Sigmoid colon (tissue), 7 donors: ENCODE results near the gene GCH1. TPM values are rescaled to one million over a fixed set of nuclear protein-coding genes. Genes with fewer than 3 reads are reported as not detected.
A peak's percentile ranks its signal among the peaks of the same experiment; 100 is the strongest.
"Not testable (repeated sequence)": the region's sequence is repeated elsewhere in the genome, so short reads cannot be mapped to it uniquely, and the experiment has no call there.

ENCODE experiments used
- DNase-seq: peaks from one replicate; pipeline ENCODE4 v3.0.0-alpha.2; 2019
- H3K27ac ChIP-seq, 4 donors: fragments of 200-600 bp; sonication (generic); one replicate each; pipeline ENCODE4 v1.5.1; 2016 to 2019; ENCODE audit warnings: mild to moderate bottlenecking in 1 of 4
- H3K27me3 ChIP-seq, 3 donors: fragments of 200-600 bp; sonication (generic); one replicate each; pipeline ENCODE4 v1.5.1; 2019; ENCODE audit warnings: mild to moderate bottlenecking in 1 of 3
- H3K36me3 ChIP-seq, 4 donors: fragments of 200-600 bp; sonication (generic); one replicate each; pipeline ENCODE4 v1.5.1; 2016 to 2019
- H3K4me1 ChIP-seq, 4 donors: fragments of 200-600 bp; sonication (generic); one replicate each; pipeline ENCODE4 v1.5.1; 2017 to 2019
- H3K4me3 ChIP-seq, 4 donors: fragments of 200-600 bp; sonication (generic); one replicate each; pipeline ENCODE4 v1.5.1; 2017 to 2019; ENCODE audit warnings: mild to moderate bottlenecking in 2 of 4, moderate library complexity in 1 of 4
- H3K9me3 ChIP-seq, 4 donors: fragments of 200-600 bp in 3 of 4; sonication (generic) in 3 of 4; one replicate each; pipeline versions ENCODE4 v1.5.1 to v1.6.1; 2013 to 2019
- EP300 ChIP-seq, 4 donors: sonication (generic); formaldehyde crosslinking; IDR thresholded peaks; one replicate each; pipeline ENCODE4 v1.6.1; 2017; ENCODE audit warnings: antibody characterized with exemption in 4 of 4
- POLR2A ChIP-seq, 2 donors: fragments of 450-650 bp; IDR thresholded peaks; one replicate each; pipeline ENCODE4 v1.6.1; 2016; ENCODE audit warnings: antibody characterized with exemption in 2 of 2, mild to moderate bottlenecking in 2 of 2, moderate library complexity in 2 of 2
- POLR2AphosphoS5 ChIP-seq, 4 donors: sonication (generic); formaldehyde crosslinking; IDR thresholded peaks; one replicate each; pipeline ENCODE4 v1.6.1; 2017; ENCODE audit warnings: antibody characterized with exemption in 4 of 4
- WGBS, 2 donors: extraction: QIAGEN DNeasy Blood & Tissue Kit; methylation state at CpG; one replicate each; pipeline ENCODE4 v1.1.7; 2013; 5-methylcytosine and 5-hydroxymethylcytosine counted together
- intact Hi-C: fragments of 100-400 bp; cut with DNase I; formaldehyde crosslinking; loops from one replicate; pipeline ENCODE4 v1.15.1; 2023
- polyA plus RNA-seq, 3 donors: library from polyadenylated mRNA; stranded (reverse); fragments of 200-250 nt; gene quantifications; one replicate each; pipeline ENCODE4 v1.2.3, GENCODE V29; 2013
- total RNA-seq, 4 donors: library from RNA; depleted of rRNA; stranded (reverse); fragments of >200 nt; gene quantifications; one replicate each; pipeline ENCODE4 v1.1.0, GENCODE V29; 2016
- TF ChIP-seq, protein P1 (sequence below), 4 experiments: fragments of 450-650 bp in 3 of 4; fragments of 200-600 bp in 1 of 4; IDR thresholded peaks; one replicate each; pipeline ENCODE4 v1.5.1; 2016 to 2019; ENCODE audit warnings: antibody characterized with exemption in 4 of 4, mild to moderate bottlenecking in 3 of 4, moderate library complexity in 2 of 4
- donor health status: healthy with polysubstance abuse.
- donor health status: Bipolar disorder and iron deficiency.
- donor health status: healthy.

Gene GCH1
- total and polyA plus RNA-seq, 7 donors = 3.2 to 46.2 (median 8.1) TPM

DNA sequence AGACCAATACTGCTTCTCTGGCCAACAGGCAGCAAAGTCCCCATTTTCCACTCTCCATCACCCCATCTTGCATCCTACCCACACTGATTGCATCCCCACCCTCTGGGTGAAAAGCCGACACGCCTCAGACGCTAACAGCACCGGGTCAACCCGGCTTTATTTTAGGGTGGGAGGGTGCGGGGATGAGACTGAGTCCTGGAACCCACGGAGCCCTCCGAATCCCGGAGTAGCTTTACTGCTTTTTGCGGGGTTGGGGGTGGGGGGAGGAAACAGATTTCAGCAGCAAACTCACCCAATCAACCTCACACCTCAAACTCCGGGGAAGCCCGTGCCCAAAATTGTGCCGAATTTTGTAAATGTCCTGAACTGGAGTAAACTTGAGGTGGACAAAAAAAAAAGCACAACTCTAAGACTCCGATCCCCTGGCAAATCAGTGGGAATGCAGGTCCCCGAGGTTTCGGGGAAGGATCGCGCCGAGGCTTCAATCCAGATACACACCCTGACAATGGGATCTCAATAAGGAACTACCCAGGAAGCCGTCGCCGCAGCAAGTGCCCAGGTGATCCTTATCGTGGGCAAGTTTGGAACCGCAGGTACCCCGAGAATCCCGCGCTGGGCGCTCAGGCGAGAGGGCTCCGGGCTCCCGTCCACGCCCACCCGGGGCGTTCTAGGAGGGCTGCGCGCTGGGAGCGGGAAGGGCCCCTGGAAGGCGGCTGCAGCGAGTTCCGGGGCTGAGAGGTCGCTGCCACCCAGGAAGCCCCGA is 1.1 kb downstream of the GCH1 start:
- intact Hi-C loops = no loop called here
- DNase-seq = peak; percentile 68
- no peaks in the 10 kb centered on the region for H3K9me3 ChIP-seq
- H3K27ac ChIP-seq = peak overlapping the region; percentile 72 to 80 (median 74)
- no peaks in the 10 kb centered on the region for H3K36me3 ChIP-seq
- WGBS, 2 donors = 0 to 1% methylated on average over 42 of the region's 42 CpGs
- peak overlapping the region; percentile 52 to 89 (median 74) for H3K4me3 ChIP-seq
- TF ChIP-seq POLR2AphosphoS5 (IDR thresholded peaks at IDR 0.05) (no peak), POLR2A (IDR thresholded peaks at IDR 0.05) (no peak), EP300 (IDR thresholded peaks at IDR 0.05) (no peak)
- TF ChIP-seq, protein P1, sequence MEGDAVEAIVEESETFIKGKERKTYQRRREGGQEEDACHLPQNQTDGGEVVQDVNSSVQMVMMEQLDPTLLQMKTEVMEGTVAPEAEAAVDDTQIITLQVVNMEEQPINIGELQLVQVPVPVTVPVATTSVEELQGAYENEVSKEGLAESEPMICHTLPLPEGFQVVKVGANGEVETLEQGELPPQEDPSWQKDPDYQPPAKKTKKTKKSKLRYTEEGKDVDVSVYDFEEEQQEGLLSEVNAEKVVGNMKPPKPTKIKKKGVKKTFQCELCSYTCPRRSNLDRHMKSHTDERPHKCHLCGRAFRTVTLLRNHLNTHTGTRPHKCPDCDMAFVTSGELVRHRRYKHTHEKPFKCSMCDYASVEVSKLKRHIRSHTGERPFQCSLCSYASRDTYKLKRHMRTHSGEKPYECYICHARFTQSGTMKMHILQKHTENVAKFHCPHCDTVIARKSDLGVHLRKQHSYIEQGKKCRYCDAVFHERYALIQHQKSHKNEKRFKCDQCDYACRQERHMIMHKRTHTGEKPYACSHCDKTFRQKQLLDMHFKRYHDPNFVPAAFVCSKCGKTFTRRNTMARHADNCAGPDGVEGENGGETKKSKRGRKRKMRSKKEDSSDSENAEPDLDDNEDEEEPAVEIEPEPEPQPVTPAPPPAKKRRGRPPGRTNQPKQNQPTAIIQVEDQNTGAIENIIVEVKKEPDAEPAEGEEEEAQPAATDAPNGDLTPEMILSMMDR (IDR thresholded peaks at IDR 0.05) = no peak
- peaks cover 0 to 15% (median 0%) of the 10 kb centered on the region in 3 donors for H3K27me3 ChIP-seq
- peaks cover 0 to 22% (median 13%) of the 10 kb centered on the region in 4 donors for H3K4me1 ChIP-seq

DNA sequence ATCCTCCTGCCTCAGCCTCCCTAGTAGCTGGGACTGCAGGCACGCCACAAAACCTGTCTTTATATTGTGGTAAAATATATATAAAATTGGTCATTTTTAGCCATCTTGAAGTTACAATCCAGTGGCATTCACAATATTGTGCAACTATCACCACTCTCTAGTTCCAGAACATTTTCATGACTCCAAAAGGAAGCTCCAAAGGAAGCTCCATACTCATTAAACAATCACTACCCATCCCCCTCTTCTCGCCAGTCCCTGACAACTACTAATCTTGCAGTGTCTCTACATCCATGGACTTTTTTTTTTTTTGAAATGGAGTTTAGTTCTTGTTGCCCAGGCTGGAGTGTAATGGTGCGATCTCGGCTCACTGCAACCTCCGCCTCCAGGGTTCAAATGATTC is 3.1 kb downstream of the GCH1 start:
- TF ChIP-seq POLR2AphosphoS5 (IDR thresholded peaks at IDR 0.05) (no peak), EP300 (IDR thresholded peaks at IDR 0.05) (no peak), POLR2A (IDR thresholded peaks at IDR 0.05) (no peak)
- TF ChIP-seq, protein P1 (IDR thresholded peaks at IDR 0.05) = no peak
- H3K9me3 ChIP-seq = no peaks in the 10 kb centered on the region
- peaks cover 0 to 22% (median 13%) of the 10 kb centered on the region in 4 donors for H3K4me1 ChIP-seq
- H3K4me3 ChIP-seq = no peak overlapping the region
- WGBS, 2 donors = 97 to 98% methylated on average over 5 of the region's 5 CpGs
- DNase-seq = no peak
- H3K27ac ChIP-seq = no peak overlapping the region
- no peaks in the 10 kb centered on the region for H3K36me3 ChIP-seq
- peaks cover 0 to 15% (median 0%) of the 10 kb centered on the region in 3 donors for H3K27me3 ChIP-seq
- intact Hi-C loops = no loop called here

DNA sequence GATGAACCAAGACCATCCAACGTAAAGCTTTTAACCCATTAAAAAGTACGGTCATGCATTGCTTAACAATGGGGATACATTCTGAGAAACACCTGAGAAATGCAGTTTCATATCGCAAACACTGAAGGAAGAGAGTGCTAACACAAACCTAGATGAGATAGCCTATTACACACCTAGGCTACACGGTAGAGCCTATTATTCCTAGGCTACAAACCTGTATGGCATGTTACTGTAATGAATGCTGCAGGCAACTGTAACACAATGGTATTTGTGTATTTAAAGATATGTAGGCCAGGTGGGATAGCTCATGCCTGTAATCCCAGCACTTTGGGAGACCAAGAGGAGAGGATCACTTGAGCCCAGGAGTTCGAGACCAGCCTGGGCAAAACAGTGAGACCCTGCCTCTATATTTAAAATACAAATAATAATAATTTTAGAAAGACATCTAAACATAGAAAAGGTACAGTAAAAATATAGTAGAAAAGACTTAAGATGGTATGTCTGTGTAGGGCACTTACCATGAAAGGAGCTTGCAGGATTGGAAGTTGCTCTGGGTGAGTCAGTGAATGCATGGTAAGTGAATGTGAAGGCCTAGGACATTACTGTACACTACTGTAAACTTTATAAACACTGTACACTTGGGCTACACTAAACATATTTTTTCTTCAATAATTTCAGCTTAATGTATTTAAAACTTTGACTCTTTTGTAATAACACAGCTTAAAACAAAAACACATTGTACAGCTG is 4.6 kb downstream of the GCH1 start:
- H3K36me3 ChIP-seq, H3K4me3 ChIP-seq, H3K9me3 ChIP-seq, DNase-seq, intact Hi-C loops, H3K27ac ChIP-seq: not testable (repeated sequence)
- 92 to 96% methylated on average over 5 of the region's 5 CpGs for WGBS, 2 donors
- peaks cover 0 to 15% (median 0%) of the 10 kb centered on the region in 3 donors for H3K27me3 ChIP-seq
- H3K4me1 ChIP-seq = peaks cover 0 to 18% (median 11%) of the 10 kb centered on the region in 4 donors

DNA sequence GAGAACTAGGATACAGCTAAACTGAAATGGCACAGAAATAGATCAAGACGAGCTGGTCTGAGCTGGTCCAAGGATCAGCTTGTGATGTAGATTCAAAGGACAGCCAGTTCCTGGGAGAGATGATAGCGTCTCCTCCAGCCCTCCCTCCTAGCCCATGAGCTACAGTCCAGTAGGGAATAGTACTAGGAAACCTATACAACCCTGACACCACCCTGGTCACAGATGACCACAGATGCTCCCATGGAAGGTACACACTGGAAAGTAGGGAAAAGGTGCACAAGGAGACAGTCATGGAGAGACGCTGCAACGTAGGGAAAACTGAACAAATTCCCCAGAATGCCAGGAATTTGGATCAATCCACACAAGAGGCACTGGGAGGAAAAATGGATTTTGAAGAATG is 6.9 kb downstream of the GCH1 start:
- TF ChIP-seq, protein P1 (IDR thresholded peaks at IDR 0.05) = no peak
- TF ChIP-seq POLR2AphosphoS5 (IDR thresholded peaks at IDR 0.05) (no peak), EP300 (IDR thresholded peaks at IDR 0.05) (no peak), POLR2A (IDR thresholded peaks at IDR 0.05) (no peak)
- Histone ChIP-seq H3K27ac (no peak overlapping the region), H3K4me1 (no peaks in the 10 kb centered on the region), H3K36me3 (no peaks in the 10 kb centered on the region), H3K4me3 (no peak overlapping the region), H3K9me3 (no peaks in the 10 kb centered on the region), H3K27me3 (no peaks in the 10 kb centered on the region)
- intact Hi-C loops = no loop called here
- DNase-seq = no peak
- WGBS, 2 donors = 88 to 90% methylated on average over 4 of the region's 4 CpGs

DNA sequence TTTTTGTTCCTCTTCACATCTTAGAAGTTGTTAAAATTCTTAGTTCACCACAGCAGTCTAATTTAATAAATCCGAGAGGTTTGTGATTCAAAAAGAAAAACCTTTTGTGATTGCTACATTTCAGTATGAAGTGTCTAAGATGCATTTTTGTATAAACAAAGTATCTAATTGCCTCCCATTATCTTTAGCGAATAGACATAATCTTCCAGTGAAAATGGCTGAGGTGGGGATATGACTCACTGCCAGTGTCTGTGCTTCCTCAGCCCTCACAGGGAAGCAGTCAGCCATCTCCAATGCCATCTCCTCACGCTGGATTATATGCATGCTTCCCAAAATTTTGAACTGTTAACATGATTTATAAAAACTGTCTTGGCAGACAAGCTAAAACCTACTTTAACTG is 7.6 kb downstream of the GCH1 start:
- no peak for DNase-seq
- Histone ChIP-seq H3K36me3 (no peaks in the 10 kb centered on the region), H3K4me3 (no peak overlapping the region), H3K27ac (no peak overlapping the region), H3K4me1 (no peaks in the 10 kb centered on the region), H3K9me3 (no peaks in the 10 kb centered on the region), H3K27me3 (no peaks in the 10 kb centered on the region)
- WGBS, 2 donors = 78% methylated on average over 3 of the region's 3 CpGs
- intact Hi-C loops = no loop called here
- no peak for TF ChIP-seq POLR2A (IDR thresholded peaks at IDR 0.05)
- TF ChIP-seq EP300 (IDR thresholded peaks at IDR 0.05) = no peak
- TF ChIP-seq POLR2AphosphoS5 (IDR thresholded peaks at IDR 0.05) = no peak
- TF ChIP-seq, protein P1 (IDR thresholded peaks at IDR 0.05) = no peak
